ENCODE results near the gene OR1E2.

- TF ChIP-seq, protein P1, sequence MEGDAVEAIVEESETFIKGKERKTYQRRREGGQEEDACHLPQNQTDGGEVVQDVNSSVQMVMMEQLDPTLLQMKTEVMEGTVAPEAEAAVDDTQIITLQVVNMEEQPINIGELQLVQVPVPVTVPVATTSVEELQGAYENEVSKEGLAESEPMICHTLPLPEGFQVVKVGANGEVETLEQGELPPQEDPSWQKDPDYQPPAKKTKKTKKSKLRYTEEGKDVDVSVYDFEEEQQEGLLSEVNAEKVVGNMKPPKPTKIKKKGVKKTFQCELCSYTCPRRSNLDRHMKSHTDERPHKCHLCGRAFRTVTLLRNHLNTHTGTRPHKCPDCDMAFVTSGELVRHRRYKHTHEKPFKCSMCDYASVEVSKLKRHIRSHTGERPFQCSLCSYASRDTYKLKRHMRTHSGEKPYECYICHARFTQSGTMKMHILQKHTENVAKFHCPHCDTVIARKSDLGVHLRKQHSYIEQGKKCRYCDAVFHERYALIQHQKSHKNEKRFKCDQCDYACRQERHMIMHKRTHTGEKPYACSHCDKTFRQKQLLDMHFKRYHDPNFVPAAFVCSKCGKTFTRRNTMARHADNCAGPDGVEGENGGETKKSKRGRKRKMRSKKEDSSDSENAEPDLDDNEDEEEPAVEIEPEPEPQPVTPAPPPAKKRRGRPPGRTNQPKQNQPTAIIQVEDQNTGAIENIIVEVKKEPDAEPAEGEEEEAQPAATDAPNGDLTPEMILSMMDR (IDR thresholded peaks at IDR 0.05 in 8 of 11, conservative IDR thresholded peaks at IDR 0.05 in 3 of 11): no peak
- TF ChIP-seq POLR2AphosphoS5 (IDR thresholded peaks at IDR 0.05): no peak
These were observed 33.6 kb downstream of the OR1E2 start for GRCh38 chr17:3400055-3400454.
